ENCODE data around the gene BZW1. TPM values are rescaled to one million over a fixed set of nuclear protein-coding genes. Genes with fewer than 3 reads are reported as not detected.

Gene BZW1
- total RNA-seq, 6 donors from 2014 or later = 80.7 to 327 (median 160) TPM

GRCh38 chr2:200828104-200828503, 16.4 kb downstream of the BZW1 start:
- H3K4me1 ChIP-seq = no peaks in the 10 kb centered on the region
- H3K27me3 ChIP-seq = no peaks in the 10 kb centered on the region
- no peak overlapping the region for H3K27ac ChIP-seq
- TF ChIP-seq POLR2AphosphoS5 (IDR thresholded peaks at IDR 0.05) (no peak), POLR2A (IDR thresholded peaks at IDR 0.05) (no peak), EP300 (IDR thresholded peaks at IDR 0.05) (no peak)
- TF ChIP-seq, protein P1, sequence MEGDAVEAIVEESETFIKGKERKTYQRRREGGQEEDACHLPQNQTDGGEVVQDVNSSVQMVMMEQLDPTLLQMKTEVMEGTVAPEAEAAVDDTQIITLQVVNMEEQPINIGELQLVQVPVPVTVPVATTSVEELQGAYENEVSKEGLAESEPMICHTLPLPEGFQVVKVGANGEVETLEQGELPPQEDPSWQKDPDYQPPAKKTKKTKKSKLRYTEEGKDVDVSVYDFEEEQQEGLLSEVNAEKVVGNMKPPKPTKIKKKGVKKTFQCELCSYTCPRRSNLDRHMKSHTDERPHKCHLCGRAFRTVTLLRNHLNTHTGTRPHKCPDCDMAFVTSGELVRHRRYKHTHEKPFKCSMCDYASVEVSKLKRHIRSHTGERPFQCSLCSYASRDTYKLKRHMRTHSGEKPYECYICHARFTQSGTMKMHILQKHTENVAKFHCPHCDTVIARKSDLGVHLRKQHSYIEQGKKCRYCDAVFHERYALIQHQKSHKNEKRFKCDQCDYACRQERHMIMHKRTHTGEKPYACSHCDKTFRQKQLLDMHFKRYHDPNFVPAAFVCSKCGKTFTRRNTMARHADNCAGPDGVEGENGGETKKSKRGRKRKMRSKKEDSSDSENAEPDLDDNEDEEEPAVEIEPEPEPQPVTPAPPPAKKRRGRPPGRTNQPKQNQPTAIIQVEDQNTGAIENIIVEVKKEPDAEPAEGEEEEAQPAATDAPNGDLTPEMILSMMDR (IDR thresholded peaks at IDR 0.05) = no peak
- 88 to 92% methylated on average over 2 of the region's 2 CpGs for WGBS, 2 donors
- DNase-seq = no peak
- H3K4me3 ChIP-seq = no peak overlapping the region
- no peak for ATAC-seq (ENCODE audit: low FRiP score in 2 of 2)
- no peaks in the 10 kb centered on the region for H3K9me3 ChIP-seq
- H3K36me3 ChIP-seq = peaks cover 0 to 7% (median 2%) of the 10 kb centered on the region in 4 donors

DNA sequence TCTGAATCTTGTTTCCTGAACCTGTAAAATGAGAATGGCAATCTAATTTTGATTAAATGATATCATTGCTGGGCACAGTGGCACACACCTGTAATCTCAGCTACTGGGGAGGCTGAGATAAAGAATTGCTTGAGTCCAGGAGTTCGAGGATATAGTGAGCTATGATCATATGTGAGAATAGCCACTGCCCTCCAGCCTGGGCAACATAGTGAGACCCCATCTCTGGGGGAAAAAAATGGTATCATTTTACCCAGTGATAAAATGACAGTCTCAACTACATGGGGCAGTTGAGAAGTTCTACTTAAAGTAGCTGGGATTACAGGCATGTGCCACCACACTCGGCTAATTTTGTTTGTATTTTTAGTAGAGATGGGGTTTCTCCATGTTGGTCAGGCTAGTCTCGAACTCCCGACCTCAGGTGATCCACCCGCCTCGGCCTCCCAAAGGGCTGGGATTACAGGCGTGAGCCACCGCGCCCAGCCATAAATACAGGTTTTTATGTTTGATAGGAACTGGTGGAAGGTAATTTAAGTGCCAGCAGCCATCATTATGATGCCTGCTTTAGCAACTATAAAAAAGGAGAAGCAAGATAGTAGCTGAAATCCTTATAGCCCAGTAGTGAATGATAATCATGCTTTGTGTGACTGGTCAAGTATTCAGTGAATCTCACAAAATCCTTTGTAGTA, 17.0 kb downstream of the BZW1 start:
- TF ChIP-seq, protein P1 (IDR thresholded peaks at IDR 0.05) = no peak
- TF ChIP-seq POLR2A (IDR thresholded peaks at IDR 0.05) (no peak), POLR2AphosphoS5 (IDR thresholded peaks at IDR 0.05) (no peak), EP300 (IDR thresholded peaks at IDR 0.05) (no peak)
- Histone ChIP-seq H3K36me3 (peaks cover 0 to 7% (median 2%) of the 10 kb centered on the region in 4 donors), H3K27me3 (no peaks in the 10 kb centered on the region), H3K9me3 (no peaks in the 10 kb centered on the region), H3K4me3 (no peak overlapping the region), H3K27ac (no peak overlapping the region), H3K4me1 (no peaks in the 10 kb centered on the region)
- WGBS, 2 donors = 94 to 97% methylated on average over 9 of the region's 9 CpGs
- DNase-seq (no peak), ATAC-seq (ENCODE audit: low FRiP score in 2 of 2) (no peak)

DNA sequence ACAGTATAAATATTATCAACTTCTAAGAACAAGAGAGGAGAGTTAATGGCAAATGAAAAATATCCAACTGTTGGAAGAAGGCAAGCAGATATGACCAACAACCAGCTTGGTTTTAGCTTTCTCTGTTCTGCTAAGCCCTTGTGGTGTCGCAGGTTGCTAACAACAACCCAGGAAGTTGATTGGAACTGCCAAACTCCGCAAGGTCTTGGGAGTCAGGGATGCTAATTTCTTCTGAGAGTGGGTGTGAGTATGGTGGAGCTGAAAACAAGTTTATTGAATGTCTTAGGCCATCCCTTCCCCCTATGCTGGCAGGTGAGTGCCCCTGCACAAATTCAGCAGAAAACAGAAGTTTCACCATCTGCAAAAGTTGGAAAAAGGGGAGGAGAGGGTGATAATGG, 17.5 kb downstream of the BZW1 start:
- no peak overlapping the region for H3K27ac ChIP-seq
- no peaks in the 10 kb centered on the region for H3K27me3 ChIP-seq
- no peaks in the 10 kb centered on the region for H3K9me3 ChIP-seq
- no peaks in the 10 kb centered on the region for H3K4me1 ChIP-seq
- TF ChIP-seq POLR2AphosphoS5 (IDR thresholded peaks at IDR 0.05) = no peak
- TF ChIP-seq POLR2A (IDR thresholded peaks at IDR 0.05) = no peak
- no peak for TF ChIP-seq EP300 (IDR thresholded peaks at IDR 0.05)
- TF ChIP-seq, protein P1 (IDR thresholded peaks at IDR 0.05) = no peak
- H3K36me3 ChIP-seq = peaks cover 0 to 3% (median 1%) of the 10 kb centered on the region in 4 donors
- H3K4me3 ChIP-seq = no peak overlapping the region
- WGBS, 2 donors = 91 to 94% methylated on average over 2 of the region's 2 CpGs
- no peak for DNase-seq
- ATAC-seq (ENCODE audit: low FRiP score in 2 of 2) = no peak

DNA sequence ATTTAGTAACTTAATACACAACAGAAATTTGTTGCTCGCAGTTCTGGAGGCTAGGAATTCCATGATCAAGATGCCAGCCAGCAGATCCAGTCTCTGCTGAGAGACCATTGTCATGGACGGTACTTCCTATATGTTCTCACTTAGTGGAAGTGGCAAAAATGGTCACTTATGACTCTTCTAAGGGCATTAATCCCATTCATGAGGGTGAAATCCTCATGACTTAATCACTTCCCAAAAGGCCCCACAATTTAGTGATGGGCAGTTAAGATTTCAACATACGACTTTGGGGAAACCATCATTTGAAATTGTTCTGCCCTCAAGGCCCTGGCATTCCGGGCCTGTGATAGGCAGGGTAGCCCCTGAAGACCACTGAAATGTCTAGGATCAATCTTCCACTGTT, 23.0 kb downstream of the BZW1 start:
- TF ChIP-seq EP300 (IDR thresholded peaks at IDR 0.05) = no peak
- TF ChIP-seq, protein P1 (IDR thresholded peaks at IDR 0.05) = no peak
- TF ChIP-seq POLR2A (IDR thresholded peaks at IDR 0.05) = no peak
- TF ChIP-seq POLR2AphosphoS5 (IDR thresholded peaks at IDR 0.05) = no peak
- ATAC-seq (ENCODE audit: low FRiP score in 2 of 2) (no peak), DNase-seq (no peak)
- WGBS, 2 donors = 84 to 89% methylated on average over 4 of the region's 4 CpGs
- H3K9me3 ChIP-seq = peaks cover 0 to 14% (median 6%) of the 10 kb centered on the region in 4 donors
- no peaks in the 10 kb centered on the region for H3K27me3 ChIP-seq
- no peak overlapping the region for H3K27ac ChIP-seq
- H3K36me3 ChIP-seq = no peaks in the 10 kb centered on the region
- H3K4me1 ChIP-seq = no peaks in the 10 kb centered on the region
- H3K4me3 ChIP-seq = no peak overlapping the region

DNA sequence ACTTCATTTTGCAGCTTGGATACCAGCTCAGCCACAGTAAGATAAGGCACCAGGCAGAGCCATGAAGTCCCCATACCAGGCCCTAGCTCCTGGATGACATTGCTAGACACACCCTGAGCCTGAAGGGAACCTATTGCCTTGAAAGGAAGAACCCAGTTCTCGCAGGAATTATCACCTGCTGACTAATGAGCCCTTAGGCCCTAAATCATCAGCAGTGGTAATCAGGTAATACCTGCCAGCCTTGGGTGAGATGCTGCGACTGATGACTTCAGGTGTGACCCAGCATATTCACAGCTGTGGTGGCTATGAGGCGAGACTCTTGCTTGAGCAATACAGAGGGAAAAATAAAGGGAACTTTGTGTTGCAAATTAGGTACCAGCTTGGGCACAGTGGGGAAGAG, 27.8 kb downstream of the BZW1 start:
- Histone ChIP-seq H3K27me3 (no peaks in the 10 kb centered on the region), H3K4me1 (no peaks in the 10 kb centered on the region), H3K9me3 (peaks cover 0 to 14% (median 6%) of the 10 kb centered on the region in 4 donors), H3K36me3 (no peaks in the 10 kb centered on the region), H3K27ac (no peak overlapping the region), H3K4me3 (no peak overlapping the region)
- WGBS, 2 donors = 85 to 88% methylated on average over 3 of the region's 3 CpGs
- DNase-seq (no peak), ATAC-seq (ENCODE audit: low FRiP score in 2 of 2) (no peak)
- TF ChIP-seq POLR2AphosphoS5 (IDR thresholded peaks at IDR 0.05) = no peak
- TF ChIP-seq, protein P1 (IDR thresholded peaks at IDR 0.05) = no peak
- TF ChIP-seq POLR2A (IDR thresholded peaks at IDR 0.05) = no peak
- TF ChIP-seq EP300 (IDR thresholded peaks at IDR 0.05) = no peak
